ENCODE measurements around the gene SHANK2. TPM values are rescaled to one million over a fixed set of nuclear protein-coding genes. Genes with fewer than 3 reads are reported as not detected.

Gene SHANK2
- total RNA-seq, 1 donor from 2014 or later = 10.9 TPM

DNA sequence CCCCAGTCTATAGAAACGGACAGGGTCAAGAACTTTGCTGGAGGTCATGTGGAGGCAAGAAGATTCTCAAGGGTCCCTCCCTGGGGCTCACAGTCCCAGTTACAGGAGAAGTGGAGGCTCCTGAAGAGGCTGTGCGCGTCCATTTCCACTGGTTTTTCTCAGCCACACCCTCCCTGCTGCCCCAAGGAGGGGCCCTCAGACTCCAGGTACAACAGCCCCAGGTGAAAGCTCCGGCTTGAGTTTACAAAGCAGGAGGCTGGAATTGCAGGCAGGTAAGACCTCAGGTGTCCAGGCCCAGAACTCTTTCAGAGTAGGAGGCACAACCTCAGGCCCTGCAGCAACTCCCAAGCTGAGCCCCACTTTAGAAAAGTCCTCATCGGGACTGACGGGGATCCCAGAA is 3.1 kb downstream of the SHANK2 start:
- TF ChIP-seq, protein P1, sequence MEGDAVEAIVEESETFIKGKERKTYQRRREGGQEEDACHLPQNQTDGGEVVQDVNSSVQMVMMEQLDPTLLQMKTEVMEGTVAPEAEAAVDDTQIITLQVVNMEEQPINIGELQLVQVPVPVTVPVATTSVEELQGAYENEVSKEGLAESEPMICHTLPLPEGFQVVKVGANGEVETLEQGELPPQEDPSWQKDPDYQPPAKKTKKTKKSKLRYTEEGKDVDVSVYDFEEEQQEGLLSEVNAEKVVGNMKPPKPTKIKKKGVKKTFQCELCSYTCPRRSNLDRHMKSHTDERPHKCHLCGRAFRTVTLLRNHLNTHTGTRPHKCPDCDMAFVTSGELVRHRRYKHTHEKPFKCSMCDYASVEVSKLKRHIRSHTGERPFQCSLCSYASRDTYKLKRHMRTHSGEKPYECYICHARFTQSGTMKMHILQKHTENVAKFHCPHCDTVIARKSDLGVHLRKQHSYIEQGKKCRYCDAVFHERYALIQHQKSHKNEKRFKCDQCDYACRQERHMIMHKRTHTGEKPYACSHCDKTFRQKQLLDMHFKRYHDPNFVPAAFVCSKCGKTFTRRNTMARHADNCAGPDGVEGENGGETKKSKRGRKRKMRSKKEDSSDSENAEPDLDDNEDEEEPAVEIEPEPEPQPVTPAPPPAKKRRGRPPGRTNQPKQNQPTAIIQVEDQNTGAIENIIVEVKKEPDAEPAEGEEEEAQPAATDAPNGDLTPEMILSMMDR (conservative IDR thresholded peaks at IDR 0.05; ENCODE audit: low read depth, low read length) = no peak
- peak overlapping the region; percentile 96 for H3K4me3 ChIP-seq (ENCODE audit: low read depth, low read length)
- DNase-seq (ENCODE audit: low read depth) = no peak

DNA sequence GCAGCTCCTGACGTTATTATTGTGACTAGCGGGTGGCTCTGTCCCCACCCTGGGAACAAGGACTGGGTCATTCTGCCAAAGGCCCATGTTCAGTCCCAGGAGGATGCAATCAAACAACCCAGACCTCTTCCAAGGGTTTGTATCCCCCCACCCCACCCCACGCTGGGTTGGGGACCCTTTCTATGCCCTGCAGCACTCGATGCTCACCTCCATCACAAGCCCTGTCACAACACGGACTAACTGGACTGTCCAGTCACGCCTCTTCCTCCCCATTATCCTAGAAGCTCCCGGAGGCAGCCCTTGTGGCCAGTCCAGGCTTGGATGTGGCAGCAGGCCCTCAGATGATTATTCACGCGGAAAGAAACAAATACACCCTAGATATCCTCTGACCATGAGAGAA is 3.7 kb downstream of the SHANK2 start:
- no peak overlapping the region for H3K4me3 ChIP-seq (ENCODE audit: low read depth, low read length)
- no peak for DNase-seq (ENCODE audit: low read depth)
- TF ChIP-seq, protein P1 (conservative IDR thresholded peaks at IDR 0.05; ENCODE audit: low read depth, low read length) = no peak

DNA sequence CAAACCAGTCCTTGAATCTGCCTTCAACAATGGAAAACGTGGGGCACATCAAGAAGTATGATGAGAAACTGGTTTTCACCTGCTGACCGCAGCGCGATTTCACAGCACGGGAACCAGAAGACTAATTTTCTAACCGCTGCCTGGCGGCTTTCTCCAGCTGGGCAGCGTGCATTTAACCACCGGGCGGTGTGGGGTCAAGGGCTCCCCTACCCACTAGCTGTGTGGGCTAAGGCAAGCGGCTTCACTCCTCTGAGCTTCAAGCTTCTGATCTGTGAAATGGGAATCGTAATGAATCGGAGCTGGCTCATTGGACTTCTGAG is 4.2 kb downstream of the SHANK2 start:
- no peak overlapping the region for H3K4me3 ChIP-seq (ENCODE audit: low read depth, low read length)
- no peak for DNase-seq (ENCODE audit: low read depth)
- TF ChIP-seq, protein P1 (conservative IDR thresholded peaks at IDR 0.05; ENCODE audit: low read depth, low read length) = no peak

DNA sequence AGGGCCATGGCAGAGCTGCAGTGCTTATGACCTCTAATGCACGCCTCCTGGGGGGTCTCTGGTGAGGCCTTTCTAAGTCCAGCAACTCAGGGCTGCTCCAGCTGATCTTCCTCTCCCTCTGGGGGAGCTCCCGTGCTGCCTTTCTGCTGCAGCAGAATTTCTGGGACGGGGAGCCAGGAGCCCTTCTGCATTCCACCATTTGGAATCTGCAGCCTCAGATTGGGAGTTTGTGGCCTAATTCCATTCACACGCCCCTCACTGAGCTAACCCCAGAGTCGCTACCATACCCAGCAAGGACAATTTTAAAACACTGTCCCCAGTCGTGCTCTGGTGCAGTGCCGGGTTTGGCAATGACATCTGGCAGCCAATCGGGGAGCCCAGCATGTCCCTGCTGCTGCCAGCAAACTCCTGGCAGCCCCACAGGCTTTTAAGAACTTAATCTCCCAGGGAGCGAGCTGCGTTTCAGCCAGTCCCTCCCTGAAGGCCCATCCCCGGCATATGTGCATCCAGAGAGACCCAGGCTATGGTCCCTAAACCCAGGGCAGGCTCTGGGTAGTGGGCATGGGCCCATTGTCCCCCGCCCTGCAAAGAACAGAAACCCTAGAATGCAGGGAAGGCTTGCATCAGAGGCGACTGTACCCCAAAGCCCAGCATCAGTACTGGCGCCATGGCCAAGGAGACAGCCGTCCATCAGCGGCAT is 4.7 kb downstream of the SHANK2 start:
- TF ChIP-seq, protein P1 (conservative IDR thresholded peaks at IDR 0.05; ENCODE audit: low read depth, low read length) = no peak
- no peak for DNase-seq (ENCODE audit: low read depth)
- no peak overlapping the region for H3K4me3 ChIP-seq (ENCODE audit: low read depth, low read length)

DNA sequence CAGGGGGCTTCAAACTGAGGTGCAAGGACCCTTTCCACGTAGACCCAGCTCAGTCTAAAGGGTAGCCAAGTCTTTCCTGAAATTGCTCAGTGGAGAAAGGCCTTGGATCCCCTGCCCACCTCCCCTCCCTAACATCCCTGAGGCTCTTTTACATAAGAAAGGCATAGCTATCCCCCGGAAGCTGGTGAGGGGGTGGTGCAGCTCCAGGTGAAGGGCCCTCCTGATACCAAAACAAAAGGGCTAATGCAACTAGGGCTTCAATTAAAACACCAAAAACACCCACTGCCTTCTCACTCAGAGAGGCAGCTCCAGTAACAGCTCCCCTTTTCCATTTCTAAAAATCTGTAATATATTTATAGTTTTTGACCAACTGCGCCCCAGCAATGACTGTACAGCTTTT is 5.8 kb downstream of the SHANK2 start:
- TF ChIP-seq, protein P1 (conservative IDR thresholded peaks at IDR 0.05; ENCODE audit: low read depth, low read length) = no peak
- no peak for DNase-seq (ENCODE audit: low read depth)
- H3K4me3 ChIP-seq (ENCODE audit: low read depth, low read length) = no peak overlapping the region

DNA sequence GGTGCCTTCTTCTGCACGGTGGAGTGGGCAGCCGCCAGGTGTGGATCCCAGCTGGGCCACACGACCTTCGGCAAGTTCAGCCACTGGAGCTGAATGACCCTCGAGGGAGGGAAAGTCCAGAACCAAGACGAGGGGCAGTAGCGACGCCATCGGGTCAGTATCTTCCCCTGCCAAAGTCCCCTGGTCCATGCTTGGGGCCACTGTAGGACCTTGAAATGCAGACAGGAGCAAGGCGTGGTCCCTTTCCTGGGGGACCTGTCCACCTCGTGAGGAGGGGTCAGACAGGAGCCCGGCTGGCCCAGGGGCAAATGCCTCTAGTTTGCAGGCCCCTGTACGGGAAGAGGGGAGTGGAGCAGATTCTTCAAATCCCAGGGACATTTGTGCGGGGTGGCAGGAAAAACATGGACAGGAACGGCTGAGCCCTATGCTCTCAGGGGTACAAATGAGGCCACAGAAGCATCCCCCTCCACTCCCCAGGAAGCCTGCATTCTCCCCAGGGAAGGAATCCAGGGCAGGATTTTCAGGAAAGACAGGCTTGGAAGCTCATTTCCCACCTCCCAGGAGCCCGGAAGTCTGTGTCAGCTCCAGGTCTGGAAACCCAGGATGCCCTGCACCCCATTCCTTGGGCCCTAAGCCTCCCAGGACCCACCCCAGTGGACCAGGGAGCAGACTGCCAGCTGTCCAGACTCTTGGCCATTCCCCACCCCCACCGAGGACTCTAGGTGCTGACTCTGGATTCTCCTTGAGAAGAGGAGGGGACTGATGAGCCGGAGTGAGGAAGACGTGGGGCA is 6.6 kb downstream of the SHANK2 start:
- DNase-seq (ENCODE audit: low read depth) = no peak
- TF ChIP-seq, protein P1 (conservative IDR thresholded peaks at IDR 0.05; ENCODE audit: low read depth, low read length) = no peak
- H3K4me3 ChIP-seq (ENCODE audit: low read depth, low read length) = no peak overlapping the region
